ENCODE results near the gene SLC15A4.

DNA sequence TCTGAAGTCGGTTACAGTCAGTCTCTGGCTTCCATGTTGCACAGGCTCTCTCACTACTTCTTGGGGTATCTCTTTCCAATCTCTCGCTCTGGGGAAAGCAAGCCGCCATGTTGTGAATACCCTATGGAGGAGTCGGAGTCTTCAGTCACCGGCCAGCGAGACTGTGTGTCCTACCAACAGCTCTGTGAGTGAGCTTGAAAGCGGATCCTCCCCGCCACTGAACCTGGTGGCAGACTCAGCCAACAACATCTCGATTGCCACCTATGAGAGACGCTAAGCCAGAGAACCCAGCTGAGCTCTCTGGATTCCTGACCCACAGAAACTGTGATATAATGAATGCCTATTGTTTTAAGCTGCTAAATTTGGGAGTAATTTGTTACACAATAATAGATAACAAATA lies 51.5 kb downstream of the SLC15A4 start:
- no peak for TF ChIP-seq POLR2A (IDR thresholded peaks at IDR 0.05; ENCODE audit: insufficient read depth in 1 of 2, low read depth in 2 of 2, low read length in 2 of 2)
- TF ChIP-seq YY1 (IDR thresholded peaks at IDR 0.05; ENCODE audit: insufficient read depth, insufficient replicate concordance, low read depth, low read length), result no peak
- TF ChIP-seq, protein P1, sequence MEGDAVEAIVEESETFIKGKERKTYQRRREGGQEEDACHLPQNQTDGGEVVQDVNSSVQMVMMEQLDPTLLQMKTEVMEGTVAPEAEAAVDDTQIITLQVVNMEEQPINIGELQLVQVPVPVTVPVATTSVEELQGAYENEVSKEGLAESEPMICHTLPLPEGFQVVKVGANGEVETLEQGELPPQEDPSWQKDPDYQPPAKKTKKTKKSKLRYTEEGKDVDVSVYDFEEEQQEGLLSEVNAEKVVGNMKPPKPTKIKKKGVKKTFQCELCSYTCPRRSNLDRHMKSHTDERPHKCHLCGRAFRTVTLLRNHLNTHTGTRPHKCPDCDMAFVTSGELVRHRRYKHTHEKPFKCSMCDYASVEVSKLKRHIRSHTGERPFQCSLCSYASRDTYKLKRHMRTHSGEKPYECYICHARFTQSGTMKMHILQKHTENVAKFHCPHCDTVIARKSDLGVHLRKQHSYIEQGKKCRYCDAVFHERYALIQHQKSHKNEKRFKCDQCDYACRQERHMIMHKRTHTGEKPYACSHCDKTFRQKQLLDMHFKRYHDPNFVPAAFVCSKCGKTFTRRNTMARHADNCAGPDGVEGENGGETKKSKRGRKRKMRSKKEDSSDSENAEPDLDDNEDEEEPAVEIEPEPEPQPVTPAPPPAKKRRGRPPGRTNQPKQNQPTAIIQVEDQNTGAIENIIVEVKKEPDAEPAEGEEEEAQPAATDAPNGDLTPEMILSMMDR (CRISPR knock-in tag; IDR thresholded peaks at IDR 0.05), result no peak
- no peak for TF ChIP-seq FOSL1 (CRISPR knock-in tag; IDR thresholded peaks at IDR 0.05; ENCODE audit: borderline replicate concordance)
- TF ChIP-seq, protein P2, sequence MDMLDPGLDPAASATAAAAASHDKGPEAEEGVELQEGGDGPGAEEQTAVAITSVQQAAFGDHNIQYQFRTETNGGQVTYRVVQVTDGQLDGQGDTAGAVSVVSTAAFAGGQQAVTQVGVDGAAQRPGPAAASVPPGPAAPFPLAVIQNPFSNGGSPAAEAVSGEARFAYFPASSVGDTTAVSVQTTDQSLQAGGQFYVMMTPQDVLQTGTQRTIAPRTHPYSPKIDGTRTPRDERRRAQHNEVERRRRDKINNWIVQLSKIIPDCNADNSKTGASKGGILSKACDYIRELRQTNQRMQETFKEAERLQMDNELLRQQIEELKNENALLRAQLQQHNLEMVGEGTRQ (IDR thresholded peaks at IDR 0.05; ENCODE audit: low read depth, low read length), result no peak
- TF ChIP-seq, protein P2 (CRISPR knock-in tag; IDR thresholded peaks at IDR 0.05; ENCODE audit: borderline replicate concordance), result no peak
- no peak for TF ChIP-seq NR3C1 (CRISPR knock-in tag; IDR thresholded peaks at IDR 0.05)
